Measurements from ENCODE around the gene NDUFAF2. TPM values are rescaled to one million over a fixed set of nuclear protein-coding genes. Genes with fewer than 3 reads are reported as not detected.

NDUFAF2 gene
- total and polyA plus RNA-seq, 2 experiments from 2014 or later = 32.5 to 47.6 TPM

DNA sequence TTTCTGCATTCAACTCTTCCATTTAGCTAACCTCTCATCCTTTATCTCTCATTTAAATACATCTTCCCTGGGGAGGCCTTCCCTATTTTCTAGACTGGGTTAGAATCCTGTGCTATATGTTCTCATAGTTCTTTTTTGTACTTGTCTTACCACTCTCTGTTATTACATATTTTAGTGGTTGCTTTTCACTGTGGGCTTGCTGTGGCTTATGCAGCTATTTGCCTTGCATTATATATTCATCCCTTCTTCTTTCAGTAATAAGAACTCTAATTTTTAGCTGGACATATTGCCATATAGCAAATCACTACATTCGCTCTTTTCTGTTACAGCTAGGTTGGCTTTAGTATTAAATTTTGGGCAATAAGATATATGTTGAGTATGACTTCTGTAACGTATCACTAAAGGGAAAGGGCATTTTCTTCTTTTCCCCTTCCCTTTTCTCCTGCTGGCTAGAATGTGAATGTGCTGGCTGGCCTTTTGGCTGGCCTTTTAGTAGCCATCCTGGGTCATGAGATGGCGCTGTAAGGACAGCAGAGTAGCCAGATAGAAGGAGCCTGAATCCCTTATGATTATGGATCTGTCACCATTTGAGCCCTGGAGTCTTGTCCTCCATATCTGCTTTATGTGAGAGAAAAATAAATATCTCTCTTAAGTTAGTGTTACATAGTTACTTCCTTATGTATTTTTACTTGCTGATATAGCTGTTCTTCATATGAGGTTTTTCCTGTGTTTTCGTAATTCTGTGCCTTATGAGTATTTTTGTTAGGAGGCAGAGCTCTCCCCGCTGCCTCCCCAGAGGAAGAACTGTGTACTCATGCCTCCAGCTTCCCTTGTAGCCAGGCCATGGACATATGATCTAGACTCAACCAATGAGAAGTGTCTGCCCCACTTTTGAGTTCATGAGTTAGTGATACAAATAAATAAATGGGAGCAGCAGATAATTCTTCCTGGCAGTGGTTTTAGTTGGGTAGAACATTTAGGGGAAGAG lies 65.8 kb downstream of the NDUFAF2 start:
- no peak for DNase-seq (ENCODE audit: low spot score)
- TF ChIP-seq EZH2 (IDR thresholded peaks at IDR 0.05; ENCODE audit: borderline replicate concordance) (no peak), EZH2phosphoT487 (IDR thresholded peaks at IDR 0.05; ENCODE audit: low read depth, severe bottlenecking, unreplicated experiment) (no peak), CTCF (IDR thresholded peaks at IDR 0.05; ENCODE audit: poor library complexity) (no peak)
- Histone ChIP-seq H3K36me3 (replicated peaks; ENCODE audit: insufficient read depth, low read depth) (no peaks in the 10 kb centered on the region), H4K20me1 (ENCODE audit: insufficient read depth, poor library complexity, severe bottlenecking) (no peaks in the 10 kb centered on the region), H3K27ac (no peak overlapping the region), H3K9me2 (replicated peaks; ENCODE audit: insufficient read depth) (no peaks in the 10 kb centered on the region), H2AFZ (no peak overlapping the region), H3K9me3 (ENCODE audit: low read depth) (no peaks in the 10 kb centered on the region), H3K4me1 (ENCODE audit: insufficient read depth) (no peaks in the 10 kb centered on the region), H3K27me3 (no peaks in the 10 kb centered on the region), H3K4me3 (no peak overlapping the region), H3K4me2 (no peak overlapping the region), H3K79me2 (peaks cover 14% of the 10 kb centered on the region)
- 75% methylated on average over 5 of the region's 5 CpGs for WGBS (ENCODE audit: low lambda C conversion rate, missing lambda C conversion rate)

DNA sequence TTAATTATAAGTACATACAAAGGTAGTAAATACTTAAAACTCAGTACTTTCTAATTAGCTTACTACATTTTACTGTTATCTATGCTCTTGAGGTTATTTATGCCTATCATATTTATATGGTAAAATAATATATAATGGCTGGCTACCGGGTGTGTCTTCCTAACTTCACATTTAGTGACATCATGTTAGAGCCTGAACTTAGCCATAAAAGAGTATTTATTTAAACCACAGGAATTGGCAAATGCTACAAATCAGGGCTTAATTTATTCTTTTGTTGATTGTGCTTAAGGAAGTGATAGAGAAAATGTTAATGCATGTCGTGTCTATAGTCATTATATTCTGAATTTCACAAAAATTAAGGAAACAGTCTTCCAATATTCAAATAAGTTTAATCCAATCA lies 73.1 kb downstream of the NDUFAF2 start:
- Histone ChIP-seq H4K20me1 (ENCODE audit: insufficient read depth, poor library complexity, severe bottlenecking) (no peaks in the 10 kb centered on the region), H3K36me3 (replicated peaks; ENCODE audit: insufficient read depth, low read depth) (no peaks in the 10 kb centered on the region), H3K4me1 (ENCODE audit: insufficient read depth) (no peaks in the 10 kb centered on the region), H2AFZ (no peak overlapping the region), H3K4me3 (no peak overlapping the region), H3K79me2 (peaks cover 4% of the 10 kb centered on the region), H3K27ac (no peak overlapping the region), H3K9me3 (ENCODE audit: low read depth) (no peaks in the 10 kb centered on the region), H3K9me2 (replicated peaks; ENCODE audit: insufficient read depth) (no peaks in the 10 kb centered on the region), H3K4me2 (no peak overlapping the region), H3K27me3 (no peaks in the 10 kb centered on the region)
- WGBS (ENCODE audit: low lambda C conversion rate, missing lambda C conversion rate) = 91% methylated on average over 2 of the region's 2 CpGs
- DNase-seq (ENCODE audit: low spot score) = no peak
- TF ChIP-seq EZH2phosphoT487 (IDR thresholded peaks at IDR 0.05; ENCODE audit: low read depth, severe bottlenecking, unreplicated experiment) (no peak), EZH2 (IDR thresholded peaks at IDR 0.05; ENCODE audit: borderline replicate concordance) (no peak), CTCF (IDR thresholded peaks at IDR 0.05; ENCODE audit: poor library complexity) (no peak)

GRCh38 chr5:61019642-61020041 lies 74.6 kb downstream of the NDUFAF2 start:
- no peaks in the 10 kb centered on the region for H3K27me3 ChIP-seq
- DNase-seq (ENCODE audit: low spot score) = no peak
- no peaks in the 10 kb centered on the region for H3K4me1 ChIP-seq (ENCODE audit: insufficient read depth)
- H3K4me3 ChIP-seq = no peak overlapping the region
- H3K79me2 ChIP-seq = peaks cover under 1% of the 10 kb centered on the region
- TF ChIP-seq EZH2 (IDR thresholded peaks at IDR 0.05; ENCODE audit: borderline replicate concordance) (no peak), CTCF (IDR thresholded peaks at IDR 0.05; ENCODE audit: poor library complexity) (no peak)
- H3K9me3 ChIP-seq (ENCODE audit: low read depth) = no peaks in the 10 kb centered on the region
- WGBS (ENCODE audit: low lambda C conversion rate, missing lambda C conversion rate) = 100% methylated on average over 1 of the region's 1 CpG
- H2AFZ ChIP-seq = no peak overlapping the region
- no peaks in the 10 kb centered on the region for H3K36me3 ChIP-seq (replicated peaks; ENCODE audit: insufficient read depth, low read depth)
- no peaks in the 10 kb centered on the region for H3K9me2 ChIP-seq (replicated peaks; ENCODE audit: insufficient read depth)
- no peak overlapping the region for H3K4me2 ChIP-seq
- H3K27ac ChIP-seq = no peak overlapping the region
- H4K20me1 ChIP-seq (ENCODE audit: insufficient read depth, poor library complexity, severe bottlenecking) = no peaks in the 10 kb centered on the region
